Stimulated activated naive CD4-positive, alpha-beta T cell treated with Interleukin-2 at 50 U/mL for 16 hours (primary cell): ENCODE measurements around the gene XDH.

ENCODE experiments used
- DNase-seq: peaks from one replicate; lab custom pipeline; 2025; lab: John Stamatoyannopoulos, UW

XDH gene

DNA sequence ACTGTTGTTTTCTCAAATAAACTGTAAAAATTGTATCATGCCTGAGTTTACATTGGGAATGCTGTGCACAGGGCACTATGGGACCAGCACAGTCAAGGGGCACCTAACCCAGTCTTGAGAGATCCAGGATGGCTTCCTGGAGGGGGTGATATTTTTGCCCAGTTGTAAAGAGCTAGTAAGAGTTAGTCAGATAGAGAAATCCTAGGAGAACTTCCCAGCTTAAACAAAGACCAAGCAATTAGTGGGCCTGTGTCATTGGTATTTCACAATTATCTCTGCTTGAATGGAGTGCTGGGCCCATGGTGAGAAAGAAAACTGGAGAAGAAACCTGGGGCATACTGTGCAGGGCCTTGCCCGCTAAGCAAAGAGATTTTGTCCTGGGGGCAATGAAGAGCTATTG, 12.2 kb downstream of the XDH start:
- DNase-seq: no peak

- DNase-seq: no peak
Measured at GRCh38 chr2:31401580-31401979, 13.0 kb downstream of the XDH start.

- no peak for DNase-seq
Measured at GRCh38 chr2:31398881-31399280, 15.7 kb downstream of the XDH start.

DNA sequence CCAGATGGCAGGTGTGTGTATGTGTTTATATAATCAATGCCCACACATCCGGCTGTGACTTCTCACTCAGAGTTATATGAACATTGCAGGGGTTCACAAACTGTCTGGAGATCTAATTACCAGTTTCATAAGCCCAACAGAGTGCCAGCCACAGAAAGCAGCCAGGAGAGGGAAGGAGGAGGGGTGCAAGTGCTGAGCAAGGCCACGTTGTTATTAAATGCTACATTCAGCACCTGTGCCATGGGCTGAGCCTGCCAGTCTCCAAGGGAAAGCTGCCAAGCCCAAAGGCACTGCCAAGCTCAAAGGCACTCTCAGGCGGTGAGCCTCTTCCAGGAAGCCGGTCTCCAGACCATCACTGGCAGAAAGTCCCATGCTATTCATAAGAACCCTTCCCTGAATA, 17.4 kb downstream of the XDH start:
- DNase-seq: no peak

GRCh38 chr2:31390324-31390723, 24.2 kb downstream of the XDH start:
- DNase-seq: no peak

- DNase-seq: no peak
Measured at GRCh38 chr2:31388736-31389135, 25.8 kb downstream of the XDH start.

DNA sequence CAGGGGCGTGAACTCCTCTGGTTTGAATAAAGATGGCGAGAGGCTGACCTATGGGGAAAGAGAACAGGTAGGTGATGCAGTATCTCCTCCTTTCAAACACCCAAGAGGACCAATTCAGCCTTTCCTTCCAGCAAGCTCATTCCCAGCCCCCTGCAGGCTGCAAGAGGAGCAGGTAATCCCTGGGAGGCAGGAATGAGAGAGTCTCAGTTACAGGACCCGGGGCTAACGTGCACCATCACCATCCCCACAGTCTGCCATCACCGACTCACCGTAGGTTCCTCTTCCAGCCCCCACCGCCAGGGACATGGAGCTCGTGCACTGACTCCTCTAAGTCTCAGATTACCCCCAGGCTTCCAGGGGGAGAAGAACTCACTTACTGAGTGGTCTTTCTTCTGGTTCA, 26.7 kb downstream of the XDH start:
- no peak for DNase-seq

DNA sequence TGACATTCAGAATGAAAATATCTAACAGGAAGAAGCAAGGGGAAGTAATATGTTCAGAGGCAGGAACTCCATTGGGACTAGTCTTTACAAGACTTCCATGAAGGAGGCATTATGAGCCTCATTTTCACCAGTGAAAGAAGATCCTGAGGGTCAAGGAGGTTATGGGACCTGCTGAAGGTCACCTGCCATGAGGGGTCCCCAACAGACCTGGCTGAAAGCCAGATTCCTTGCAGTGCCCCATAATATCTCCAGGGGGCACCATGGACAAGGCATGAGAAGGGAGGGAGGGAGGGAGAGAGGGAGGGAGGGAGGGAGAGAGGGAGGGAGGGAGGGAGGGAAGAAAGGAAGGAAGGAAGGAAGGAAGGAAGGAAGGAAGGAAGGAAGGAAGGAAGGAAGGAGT, 27.9 kb downstream of the XDH start:
- DNase-seq: no peak

- DNase-seq: no peak
Measured at GRCh38 chr2:31386172-31386571, 28.4 kb downstream of the XDH start.

GRCh38 chr2:31384771-31385276, 29.7 kb downstream of the XDH start:
- DNase-seq: no peak

- DNase-seq: no peak
Measured at GRCh38 chr2:31384351-31384750, 30.2 kb downstream of the XDH start.

DNA sequence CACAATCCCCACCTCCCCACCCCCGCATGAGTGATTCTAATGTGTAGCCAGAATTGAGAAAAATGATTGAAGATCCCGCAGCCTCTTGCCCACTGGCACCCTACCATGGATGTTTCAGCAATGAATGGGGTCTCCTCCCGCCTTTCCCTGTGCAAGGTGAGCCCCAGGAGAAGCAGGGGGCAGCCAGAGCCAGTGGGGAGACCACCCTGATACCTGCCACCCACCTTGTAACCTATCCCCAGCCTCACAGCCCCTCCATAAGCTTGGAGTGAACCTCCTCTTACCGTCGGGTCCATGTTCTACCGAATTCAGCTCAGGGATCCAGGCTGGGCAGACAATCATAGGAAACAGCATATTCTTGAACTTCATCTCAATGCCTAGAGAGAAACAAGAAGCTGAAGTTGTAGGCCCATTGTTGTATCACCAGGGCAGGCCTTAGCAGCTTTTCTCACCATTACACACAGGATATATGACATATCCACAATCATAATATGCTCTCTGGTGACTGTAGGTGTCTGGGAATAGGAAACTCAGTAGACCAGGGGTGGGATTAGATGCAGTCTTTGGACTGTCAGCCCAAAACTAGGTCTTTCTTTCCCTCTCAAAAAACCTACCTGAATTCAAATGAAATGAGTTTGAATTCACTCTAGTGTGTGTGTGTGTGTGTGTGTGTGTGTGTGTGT, 30.9 kb downstream of the XDH start:
- DNase-seq: no peak

DNA sequence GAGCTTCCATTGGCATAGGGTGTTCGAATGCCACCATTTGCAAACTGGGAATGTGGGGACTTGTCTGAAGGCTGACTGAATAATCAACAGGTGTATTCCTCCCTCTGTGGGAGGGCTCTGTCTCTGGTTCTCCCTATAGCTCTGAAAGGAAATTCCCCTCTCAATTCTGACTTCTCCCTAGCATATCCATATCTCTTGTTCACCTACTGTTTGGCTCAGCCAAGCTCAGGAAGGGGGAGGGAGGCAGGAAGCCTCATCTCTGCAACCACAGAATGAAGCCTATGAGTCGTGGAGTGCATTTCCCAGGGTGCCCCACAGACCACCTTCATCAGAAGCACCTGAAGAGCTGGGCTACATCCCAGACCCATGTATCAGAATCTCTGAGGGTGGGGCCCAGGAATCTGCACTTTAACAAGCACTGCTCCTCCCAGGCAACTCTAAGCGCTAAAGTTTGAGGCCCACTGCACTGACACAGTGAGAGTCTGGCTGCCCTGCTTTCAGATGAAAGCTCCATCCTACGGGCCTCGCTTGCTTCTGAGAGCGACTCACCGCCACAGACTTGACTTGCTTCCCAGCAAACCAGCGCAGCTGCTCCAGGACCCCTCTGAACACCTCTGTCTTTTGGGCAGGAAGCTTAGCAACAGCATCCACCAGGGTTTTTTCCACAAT, 32.0 kb downstream of the XDH start:
- no peak for DNase-seq

- no peak for DNase-seq
Measured at GRCh38 chr2:31381601-31382000, 32.9 kb downstream of the XDH start.

DNA sequence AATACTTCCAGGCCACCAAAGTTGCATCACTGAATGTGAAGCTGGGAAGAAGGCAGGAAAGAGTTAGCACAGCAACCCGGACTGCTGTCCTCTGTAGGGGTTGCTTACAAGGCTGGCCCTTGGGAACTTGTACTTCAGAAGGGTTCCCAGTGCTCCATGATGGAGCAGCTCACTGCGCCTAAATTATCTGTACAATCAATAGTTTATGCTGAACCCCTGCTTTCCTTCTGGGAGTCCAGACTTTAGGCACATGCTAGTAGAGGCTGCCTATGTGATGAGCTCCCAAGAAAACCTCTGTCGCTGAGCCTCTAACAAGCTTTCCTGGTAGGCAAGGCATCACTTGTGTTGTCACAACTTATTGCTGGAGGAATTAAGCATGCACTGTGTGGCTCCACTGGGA, 34.3 kb downstream of the XDH start:
- DNase-seq: no peak

DNA sequence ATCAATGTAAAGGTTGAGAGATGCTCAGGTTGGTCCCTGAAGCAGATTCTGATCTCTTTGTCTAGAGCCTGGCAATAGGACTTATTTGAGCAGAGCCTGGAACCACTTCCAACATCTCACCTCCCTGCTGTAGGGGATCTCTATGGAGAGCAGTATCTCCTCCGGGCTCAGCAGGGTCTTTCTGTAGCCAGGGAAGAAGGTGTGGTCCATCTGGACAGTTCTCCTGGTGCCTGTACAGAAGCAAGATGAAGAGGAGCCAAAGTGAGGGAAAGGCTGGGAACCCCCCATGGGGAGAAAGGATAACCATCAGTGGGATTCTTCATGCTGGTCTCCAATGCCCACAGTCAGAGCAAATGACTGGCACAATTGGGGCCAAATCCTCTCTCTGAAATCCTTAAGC, 34.8 kb downstream of the XDH start:
- no peak for DNase-seq

DNA sequence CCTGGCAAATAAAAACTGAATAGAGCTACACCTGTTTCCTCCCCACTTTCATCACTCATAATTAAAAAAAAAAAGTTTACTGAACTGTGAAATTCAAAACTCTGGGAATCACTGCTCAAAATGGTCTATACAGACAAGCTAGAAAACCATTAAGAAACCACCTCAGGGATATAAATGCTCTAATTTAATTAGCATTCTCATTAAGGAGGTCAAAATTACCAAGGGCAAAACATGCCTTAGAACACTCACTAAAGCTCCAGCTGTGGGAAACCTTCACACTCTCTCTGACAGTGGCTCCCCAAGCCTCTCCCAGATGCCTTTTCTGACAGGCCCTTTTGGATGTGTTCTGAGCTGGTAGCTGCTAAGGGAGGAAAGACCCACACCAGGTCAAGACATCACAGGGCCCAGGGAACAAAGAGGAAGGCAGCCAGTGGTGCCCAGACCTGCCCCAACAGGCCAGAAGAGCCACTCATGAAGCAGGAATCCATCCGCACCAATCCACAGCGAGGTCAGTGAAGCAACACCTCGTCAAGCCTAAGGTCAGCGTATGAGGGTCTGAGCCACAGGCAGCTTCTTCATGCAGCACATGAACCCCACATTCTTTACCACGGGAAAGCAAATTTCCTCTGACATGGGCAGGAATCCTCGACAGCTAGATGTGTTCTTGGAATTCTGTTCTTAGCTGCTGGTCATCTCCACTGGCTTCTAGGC, 35.6 kb downstream of the XDH start:
- DNase-seq: no peak

DNA sequence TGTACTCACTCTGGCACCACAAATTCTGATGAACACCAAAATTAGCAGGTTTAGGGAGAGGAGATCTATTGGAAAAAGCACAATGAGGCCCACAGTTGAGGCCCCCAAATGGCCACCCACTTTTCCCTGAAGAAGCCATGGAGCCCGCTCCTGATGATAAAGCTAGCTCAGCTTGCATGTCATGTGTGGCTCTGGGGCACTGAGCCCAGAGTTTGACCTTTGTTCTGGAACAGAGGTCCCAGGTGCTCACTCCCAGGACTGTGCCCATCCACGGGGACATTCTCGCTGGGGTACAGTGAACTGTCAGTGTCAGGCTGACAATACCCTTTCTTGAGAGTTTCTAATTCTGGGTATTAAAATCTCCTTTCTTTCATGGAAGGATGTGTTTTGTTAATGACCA, 36.2 kb downstream of the XDH start:
- no peak for DNase-seq

DNA sequence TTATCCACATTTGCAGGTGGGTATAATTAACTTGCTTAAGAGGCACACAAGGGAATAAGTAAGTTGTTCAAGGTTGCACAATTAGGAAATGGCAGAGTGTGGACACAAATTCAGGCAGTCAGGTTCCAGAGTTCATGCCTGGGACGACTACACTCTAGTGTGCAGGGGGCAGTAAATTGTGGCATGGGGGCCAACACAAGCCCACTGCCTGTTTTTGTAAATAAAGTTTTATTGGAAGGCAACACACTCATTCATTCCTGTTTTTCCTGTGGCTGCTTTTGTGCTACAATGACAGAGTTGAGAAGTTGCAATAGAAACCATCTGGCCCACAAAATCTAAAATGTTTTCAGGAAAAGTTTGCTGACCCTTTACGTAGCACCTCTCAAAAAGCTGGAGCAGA, 41.4 kb downstream of the XDH start:
- no peak for DNase-seq

GRCh38 chr2:31372097-31372496, 42.4 kb downstream of the XDH start:
- no peak for DNase-seq

DNA sequence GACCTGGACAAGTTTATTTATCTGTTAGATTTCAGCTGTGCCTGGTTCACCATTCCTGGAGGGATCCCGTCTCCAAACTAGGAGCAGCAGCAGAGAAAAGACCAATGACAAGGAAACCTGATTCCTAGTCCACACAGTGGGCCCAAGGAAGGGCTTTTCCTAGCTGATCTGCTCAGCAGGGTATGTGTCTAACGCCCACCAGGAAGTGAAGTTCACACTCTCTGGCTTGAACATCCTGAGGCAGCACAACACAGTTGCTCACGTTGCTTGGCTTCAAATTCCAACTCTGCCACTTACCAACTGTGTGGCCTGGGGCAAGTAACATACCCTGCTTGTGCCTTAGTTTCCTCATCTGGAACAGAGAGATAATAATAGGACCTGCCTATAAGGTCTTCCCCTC, 42.9 kb downstream of the XDH start:
- no peak for DNase-seq

DNA sequence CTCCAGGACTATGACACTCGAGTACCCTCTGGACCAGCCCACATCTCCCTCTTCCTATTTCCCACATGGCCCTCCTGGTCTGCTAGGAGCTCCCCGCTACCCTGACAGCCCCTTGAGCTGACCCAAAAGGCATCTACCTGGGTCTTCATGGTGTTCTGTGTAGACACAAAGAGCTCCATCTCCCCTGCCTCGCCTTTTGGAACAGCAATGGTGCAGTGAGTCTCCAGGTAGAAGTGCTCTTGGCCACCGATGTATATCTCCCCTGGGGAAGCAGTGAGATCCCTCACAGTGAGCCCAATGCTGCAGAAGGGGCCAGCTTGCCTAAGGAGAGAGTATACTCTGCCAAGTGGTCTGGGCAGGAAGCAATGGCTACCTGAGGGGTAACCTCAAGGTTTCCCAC, 47.8 kb downstream of the XDH start:
- DNase-seq: no peak

GRCh38 chr2:31365834-31366505, 48.6 kb downstream of the XDH start:
- no peak for DNase-seq
